Renal cortical epithelial cell (primary cell): ENCODE data around the gene ERBB4. TPM values are rescaled to one million over a fixed set of nuclear protein-coding genes. Genes with fewer than 3 reads are reported as not detected.
A peak's percentile ranks its signal among the peaks of the same experiment; 100 is the strongest.
"Not testable (repeated sequence)": the region's sequence is repeated elsewhere in the genome, so short reads cannot be mapped to it uniquely, and the experiment has no call there.

Source experiments
- DNase-seq: peaks from one replicate; pipeline ENCODE4 v3.0.0-alpha.2; 2011; ENCODE audit warnings: low read depth
- total RNA-seq: library from RNA; depleted of rRNA; stranded (reverse); fragments of >200 nt; gene quantifications from 2 replicates; pipeline ENCODE4 v1.2.3, GENCODE V29; 2014

The ERBB4 gene
- total RNA-seq, 1 donor from 2014 or later, result 40.7 TPM

DNA sequence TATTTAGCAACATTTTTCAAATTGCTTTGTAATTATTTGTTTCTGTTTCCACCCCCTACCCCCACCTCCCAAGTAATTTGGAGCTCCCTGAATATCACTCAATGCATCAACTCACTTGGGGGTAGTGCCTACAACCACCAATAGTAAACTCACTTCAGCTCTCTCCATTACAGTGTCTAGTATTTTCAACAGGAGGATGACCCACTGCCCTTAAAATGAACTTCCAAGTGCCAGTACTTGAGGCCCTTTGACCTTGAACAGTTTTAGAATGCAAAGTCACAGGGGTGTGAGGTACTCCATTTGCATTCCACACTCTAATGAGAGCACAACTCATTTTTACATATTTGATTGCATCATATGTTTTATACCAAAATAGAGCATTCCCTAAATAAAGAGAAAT lies 523.0 kb downstream of the ERBB4 start:
- DNase-seq, result no peak

DNA sequence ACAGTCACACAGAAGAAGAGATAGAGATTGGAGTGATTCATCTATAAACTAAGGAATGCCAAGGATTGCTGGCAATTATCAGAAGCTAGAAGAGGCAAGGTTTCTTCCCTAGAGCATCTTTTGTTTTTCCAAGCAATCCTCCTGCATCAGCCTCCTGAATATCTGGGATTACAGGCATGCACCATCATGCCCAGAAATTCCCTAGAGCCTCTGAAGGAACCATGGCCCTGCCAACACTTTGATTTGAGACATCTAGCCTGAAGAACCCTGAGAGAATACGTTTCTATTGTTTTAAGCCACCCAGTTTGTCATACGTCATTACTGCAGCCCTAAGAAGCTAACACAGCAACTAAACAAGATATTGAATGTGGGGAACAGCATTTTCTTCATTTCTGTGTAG lies 525.0 kb downstream of the ERBB4 start:
- DNase-seq, result no peak

DNA sequence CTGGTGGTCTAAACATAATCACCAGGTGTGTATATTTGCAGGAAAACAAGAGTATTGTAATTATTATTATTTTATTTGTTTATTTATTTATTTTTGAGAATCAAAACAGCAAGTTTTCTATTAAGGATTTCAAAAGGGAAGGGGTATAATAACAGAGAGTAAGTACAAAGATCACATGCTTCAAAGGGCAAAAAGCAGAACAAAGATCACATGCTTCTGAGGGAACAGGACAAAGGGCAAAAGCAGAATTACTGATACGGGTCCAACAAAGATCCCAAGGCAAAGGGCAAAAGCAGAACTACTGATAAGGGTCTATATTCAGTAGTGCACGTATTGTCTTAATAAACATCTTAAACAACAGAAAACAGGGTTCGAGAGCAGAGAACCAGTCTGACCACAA lies 528.3 kb downstream of the ERBB4 start:
- not testable (repeated sequence) for DNase-seq

DNA sequence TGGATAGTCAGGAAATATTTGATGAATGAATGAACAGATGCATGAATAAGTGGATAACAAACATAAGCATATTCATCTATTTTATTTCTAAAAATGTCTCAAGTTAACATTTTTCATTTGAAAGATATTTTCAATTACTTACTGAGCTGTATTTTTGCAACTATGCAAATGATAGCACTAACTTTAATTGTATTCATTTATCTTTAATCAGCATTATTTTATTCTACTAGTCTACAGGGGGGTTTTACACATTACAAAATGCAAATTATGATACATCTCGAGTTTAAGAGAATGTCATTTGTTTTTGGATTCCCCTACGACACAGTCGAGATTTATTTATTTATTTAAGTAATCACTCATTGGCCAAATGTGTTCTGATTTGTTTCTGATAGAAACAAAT lies 530.6 kb downstream of the ERBB4 start:
- DNase-seq, result no peak

DNA sequence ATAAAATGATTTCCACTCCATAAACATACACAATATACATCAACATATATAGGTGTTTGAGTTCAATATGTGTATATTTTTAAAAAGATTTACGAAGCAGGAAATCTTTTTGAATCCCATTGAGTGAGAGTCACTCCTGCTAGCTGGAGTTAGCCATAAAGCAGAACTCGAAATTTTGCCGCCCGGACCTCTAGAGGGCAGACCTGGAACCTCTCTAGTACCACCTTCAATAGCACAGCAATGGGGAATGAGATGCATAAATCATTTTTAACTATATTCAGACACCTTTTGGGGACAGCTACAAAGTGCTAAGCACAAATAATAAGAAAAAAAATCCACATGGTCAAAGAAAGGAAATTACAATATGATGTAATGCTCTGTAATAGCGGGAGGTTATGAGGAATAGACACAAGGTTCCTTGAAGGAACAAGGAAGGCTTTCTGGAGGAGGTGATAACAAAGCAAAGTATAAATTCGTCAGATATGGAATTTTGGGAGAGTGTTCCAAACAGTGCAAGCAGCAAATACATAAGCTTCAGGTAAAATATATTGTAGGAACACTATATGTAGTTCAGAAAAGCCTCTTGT lies 533.4 kb downstream of the ERBB4 start:
- peak; percentile 25 for DNase-seq

DNA sequence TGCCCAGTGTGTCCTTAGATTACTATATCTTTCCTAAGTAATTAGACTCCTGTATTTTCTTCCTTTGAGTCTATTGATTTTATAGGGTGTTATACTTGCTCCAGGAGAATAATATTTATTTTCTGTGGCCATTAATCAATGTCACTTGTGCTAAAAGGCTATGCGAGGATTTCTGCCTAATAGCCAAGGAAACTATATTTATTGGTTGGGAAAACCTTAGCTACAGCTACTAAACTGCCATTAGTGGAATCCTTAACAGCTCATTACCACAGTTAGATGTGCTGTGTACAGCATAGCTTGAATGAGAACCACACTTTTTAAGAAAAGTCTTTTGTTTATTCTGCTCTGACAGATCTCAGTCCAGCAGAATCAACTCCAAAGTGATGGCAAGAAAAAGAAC lies 537.3 kb downstream of the ERBB4 start:
- no peak for DNase-seq

DNA sequence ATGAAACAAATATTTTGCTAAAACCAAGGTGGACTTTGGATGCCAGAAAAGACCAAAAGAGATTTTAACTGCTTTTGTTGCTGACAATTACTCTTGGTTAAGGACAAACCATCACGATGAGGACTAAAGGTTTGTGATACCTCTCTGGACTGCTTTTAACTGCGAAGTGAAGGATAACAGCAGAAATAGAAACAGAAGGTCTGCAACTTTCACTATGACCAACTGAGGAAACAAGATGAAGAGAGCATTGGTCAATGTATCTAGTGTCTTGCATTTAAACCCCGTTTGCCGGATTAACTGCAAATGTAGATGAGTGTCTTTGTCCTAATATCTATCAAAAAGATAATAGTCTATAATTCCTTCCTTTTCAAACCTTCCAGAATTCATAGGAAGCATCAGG lies 541.7 kb downstream of the ERBB4 start:
- DNase-seq, result no peak

DNA sequence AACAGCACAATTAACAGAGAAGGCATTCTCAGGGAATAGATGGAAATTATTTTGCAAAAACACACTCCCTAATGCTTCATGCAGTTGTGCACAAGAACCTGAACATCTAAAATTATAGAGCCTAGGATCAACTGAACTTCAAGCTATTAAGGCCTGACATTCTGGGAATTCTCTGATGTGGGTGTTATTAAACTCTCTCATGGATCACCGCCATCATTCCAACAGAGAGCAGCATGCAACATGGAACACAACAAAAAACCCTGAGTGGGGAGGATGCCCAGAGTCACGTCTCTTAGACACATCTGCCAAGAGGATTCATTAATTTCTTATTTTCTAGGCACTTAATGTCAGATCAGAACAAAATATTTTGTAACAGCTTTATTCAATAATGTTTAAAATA lies 543.8 kb downstream of the ERBB4 start:
- no peak for DNase-seq

DNA sequence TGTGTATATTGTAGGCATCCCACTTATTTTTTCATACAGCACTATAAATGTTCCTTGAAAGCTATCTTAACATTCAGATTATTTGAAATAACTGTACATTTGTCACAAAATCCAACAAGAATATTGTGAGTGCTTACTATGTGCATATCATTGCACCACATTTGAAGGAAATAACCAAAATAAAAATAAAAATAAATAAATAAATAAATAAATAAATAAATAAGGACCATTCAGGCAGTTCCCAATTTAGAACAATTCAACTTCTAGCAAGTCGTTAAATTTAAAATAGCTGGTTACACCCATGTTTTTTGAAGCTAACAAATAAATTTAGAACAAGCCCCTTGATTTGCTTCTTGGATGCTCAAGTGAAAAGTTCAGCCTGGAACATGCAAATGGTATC lies 548.3 kb downstream of the ERBB4 start:
- no peak for DNase-seq

DNA sequence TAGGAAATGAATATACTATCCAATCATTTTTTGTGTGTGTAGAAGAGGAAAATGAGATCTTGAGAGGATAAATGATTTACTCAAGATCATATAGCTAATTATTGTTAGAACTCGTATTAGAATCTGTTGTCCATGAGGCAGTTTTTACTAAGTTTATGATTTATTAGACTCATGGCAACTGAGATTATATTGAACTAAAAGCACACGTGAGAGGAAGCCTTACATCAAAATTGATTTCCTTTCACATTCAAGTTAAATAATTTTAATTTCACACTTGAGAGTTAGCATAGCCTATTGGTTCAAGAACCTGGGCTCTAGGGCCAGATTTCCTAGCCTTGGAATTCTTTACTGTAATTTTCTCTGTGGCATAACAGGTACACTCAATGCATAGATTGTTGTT lies 552.3 kb downstream of the ERBB4 start:
- DNase-seq, result no peak

DNA sequence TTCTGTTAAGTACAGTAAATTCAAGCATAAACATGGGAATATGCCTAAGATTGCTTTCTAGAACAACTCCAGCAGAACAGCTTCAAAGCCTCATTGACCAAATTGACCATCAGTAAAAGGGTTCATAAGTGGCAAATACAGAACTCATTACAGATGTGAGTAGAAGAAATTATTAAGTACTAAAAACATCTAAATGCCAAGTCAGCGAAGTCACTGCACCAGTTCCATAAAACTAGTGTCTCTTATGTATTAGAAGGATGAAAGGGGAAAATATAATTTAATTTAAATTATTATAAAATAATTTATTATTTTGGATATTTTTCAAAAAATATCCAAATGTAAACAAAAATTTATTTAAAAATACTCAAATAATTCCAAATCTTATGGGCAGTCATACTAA lies 553.2 kb downstream of the ERBB4 start:
- DNase-seq, result no peak

DNA sequence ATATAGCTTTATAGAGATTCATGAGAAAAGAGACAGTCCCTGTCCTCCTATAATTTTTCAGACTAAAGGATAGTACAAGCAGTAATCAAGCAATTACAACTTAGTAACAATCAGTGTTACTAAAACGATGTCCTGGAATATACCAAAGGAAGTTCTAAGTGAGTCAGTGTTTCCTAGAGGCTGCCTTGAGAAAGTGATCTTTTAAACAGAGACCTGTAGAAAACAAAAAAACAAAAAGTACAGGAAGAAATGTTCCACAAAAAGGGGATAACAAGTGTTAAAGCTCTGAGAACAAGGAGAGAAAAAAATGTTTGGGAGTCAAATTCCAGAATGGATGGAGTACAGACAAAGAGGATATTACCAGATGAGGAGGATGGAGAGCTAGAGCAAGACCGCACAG lies 556.4 kb downstream of the ERBB4 start:
- no peak for DNase-seq

DNA sequence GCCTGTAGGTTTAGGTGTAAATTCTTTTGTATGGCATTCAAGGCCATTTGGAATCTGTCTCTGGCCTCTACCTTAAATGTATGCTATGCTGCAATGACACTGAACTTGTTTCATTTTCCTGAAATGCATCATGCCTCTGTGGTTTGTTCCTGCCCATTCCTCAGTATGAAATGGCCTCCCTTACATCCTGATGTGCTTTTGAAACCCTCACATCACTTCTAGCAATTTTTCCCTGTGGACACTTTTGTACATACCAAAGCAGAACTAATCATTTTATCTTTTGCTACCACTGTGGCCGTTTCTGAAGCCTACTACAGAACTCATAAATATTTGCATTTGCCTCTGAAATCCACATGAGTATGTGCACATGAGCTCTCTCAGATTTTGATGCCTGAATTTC lies 557.2 kb downstream of the ERBB4 start:
- no peak for DNase-seq

DNA sequence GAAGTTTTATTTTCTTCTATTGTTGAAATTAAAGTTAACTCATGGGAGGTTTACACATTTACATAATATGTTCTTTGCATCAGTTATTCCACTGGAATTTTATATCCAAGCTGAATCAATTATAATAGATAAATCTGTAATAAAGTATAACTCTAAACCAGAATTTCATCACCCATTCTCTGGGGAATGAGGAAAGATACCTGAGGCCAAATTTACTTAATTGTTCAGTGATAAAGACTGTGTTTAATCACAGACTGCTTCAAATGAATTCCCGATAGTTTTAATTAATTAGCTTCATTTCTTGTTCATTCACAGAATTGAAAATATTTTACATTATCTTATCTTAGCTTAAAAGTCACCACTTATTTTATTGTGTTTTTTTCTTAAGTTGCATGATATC lies 562.5 kb downstream of the ERBB4 start:
- no peak for DNase-seq

DNA sequence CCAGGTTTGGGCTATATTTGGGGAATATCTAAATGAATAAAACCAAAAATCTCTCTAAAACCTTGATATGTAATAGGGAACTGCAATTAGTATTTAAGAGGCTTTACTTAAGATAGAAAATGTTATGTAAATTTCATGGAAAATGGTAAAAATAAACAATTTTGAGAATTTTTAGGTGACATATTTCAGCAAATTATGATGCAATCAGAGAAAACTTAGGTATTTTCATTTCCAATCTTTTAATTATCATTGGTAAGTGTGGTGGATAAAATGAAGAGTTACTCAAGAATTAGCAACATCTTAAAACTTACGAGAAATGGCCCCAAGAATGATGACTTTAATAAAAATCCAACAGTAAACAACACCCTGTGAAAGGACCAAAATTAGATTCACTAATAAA lies 571.4 kb downstream of the ERBB4 start:
- no peak for DNase-seq

DNA sequence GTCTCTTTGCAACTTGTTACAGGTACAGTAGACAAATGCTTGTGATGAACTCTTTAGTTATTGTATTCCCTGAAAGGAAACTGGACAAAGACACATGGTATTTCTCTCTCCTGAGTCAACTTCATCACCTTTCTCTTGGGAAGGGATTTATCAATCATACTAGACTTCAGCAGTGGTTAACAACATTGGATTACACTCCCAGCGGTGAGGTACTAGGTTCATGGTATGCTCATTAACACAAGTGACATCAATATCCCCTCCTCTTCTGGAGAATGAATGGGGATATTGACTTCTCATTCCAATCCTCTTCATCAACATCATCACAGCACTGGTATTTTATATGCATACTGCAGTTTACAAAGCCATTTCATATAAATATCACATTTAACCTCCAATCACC lies 574.6 kb downstream of the ERBB4 start:
- DNase-seq, result no peak

DNA sequence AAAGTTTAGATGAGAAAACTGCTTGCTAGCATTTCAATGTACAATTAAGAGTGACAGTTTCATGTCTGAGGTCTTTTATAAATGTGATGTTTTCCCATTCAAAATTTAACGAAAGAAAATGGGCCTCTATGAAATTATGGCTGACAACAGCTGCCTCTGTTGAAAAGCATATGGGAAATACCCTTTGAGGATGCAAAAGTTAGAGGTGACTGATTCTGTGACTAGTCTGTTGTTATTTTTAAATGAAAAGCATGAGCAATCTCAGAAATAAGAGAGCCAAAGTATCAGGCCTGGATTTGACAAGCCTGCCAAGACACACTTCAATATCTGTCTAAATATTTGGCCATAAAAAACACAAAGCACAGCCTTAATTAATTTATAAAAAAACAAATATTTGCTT lies 580.8 kb downstream of the ERBB4 start:
- no peak for DNase-seq

DNA sequence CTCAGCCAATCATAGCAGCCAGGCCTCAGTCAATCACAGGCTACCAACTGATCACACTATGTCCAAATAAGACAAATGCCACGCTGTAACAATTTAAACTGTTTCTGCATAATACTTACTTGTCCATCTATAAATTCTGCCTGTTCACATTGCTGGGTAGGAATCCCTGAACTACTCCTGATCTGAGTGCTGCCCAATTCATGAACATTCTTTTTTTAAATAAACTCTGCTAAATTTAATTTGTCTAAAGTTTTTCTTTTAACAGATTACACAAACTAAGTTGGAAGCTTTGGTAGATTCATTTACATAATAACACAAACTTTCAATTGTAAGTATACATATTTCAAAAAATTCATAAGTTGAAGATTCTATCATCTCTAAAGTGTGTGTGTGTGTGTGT lies 583.0 kb downstream of the ERBB4 start:
- DNase-seq, result no peak

DNA sequence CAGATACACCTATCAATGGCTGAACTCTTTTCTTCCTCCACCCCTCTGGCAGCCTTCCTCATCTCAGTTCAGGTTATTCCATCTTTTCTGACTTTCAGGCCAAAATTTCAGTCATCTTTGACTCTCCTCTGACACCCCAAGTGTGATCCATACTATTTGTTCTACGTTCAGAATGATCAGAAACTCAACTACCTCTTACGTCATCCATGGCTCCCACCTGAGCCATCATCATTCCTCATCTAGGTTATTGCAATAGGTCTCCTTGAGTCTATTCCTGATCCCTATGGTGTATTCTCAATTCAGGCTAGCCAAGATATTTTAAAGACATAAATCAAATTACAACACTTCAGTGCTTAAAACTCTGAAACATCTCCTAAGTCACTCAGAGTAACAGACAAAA lies 589.7 kb downstream of the ERBB4 start:
- DNase-seq, result no peak

DNA sequence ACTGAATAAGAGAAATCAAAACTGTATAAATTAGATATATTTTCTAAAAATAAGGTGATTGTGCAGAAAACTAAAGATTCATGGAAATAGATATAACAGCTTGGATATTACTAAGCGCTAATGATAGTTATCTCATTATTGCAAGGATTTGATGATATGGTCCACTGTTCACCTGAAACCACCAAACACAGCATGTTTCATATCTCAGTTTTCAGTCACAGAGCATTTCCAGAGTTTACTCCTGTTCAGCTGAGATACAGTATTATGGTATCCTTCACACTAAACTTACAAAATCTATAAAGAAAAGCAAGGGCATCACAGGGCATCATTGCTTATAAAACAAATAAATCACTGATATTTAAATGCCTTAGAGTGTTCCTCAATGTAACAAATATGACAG lies 591.6 kb downstream of the ERBB4 start:
- DNase-seq, result no peak

DNA sequence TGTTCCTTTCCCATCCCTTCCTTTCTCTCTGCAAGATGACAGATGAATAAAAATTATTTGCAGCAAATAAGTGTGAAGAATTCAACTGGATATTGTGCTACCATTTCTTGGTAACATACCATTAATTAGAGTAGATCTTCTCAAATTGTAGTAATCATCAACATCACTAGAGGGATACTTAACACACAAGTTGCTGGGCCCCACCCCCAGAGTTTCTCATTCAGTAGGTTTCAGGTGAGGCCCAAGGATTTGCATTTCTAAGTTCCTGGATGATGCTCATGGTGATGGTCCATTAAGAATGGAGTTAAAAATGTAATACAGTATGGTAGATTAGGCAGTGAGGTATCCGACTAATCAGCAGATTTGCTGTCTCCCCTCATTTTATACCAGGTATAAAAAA lies 594.0 kb downstream of the ERBB4 start:
- no peak for DNase-seq

DNA sequence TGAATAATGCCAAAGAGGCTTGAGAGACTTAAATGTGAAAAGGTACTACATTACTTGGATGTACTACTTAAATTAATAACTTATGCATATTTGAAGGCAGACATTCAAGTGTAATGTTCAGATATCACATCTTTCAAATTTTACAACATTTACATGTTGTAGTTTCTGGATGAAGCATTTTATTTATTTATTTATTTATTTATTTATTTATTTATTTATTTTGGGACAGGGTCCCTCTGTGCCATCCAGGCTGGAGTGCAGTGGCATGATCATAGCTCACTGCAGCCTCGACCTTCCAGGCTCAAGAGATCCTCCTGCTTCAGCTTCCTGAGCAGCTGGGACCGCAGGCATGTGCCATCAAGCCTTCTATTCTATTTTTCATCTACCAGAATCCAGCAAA lies 596.4 kb downstream of the ERBB4 start:
- no peak for DNase-seq

DNA sequence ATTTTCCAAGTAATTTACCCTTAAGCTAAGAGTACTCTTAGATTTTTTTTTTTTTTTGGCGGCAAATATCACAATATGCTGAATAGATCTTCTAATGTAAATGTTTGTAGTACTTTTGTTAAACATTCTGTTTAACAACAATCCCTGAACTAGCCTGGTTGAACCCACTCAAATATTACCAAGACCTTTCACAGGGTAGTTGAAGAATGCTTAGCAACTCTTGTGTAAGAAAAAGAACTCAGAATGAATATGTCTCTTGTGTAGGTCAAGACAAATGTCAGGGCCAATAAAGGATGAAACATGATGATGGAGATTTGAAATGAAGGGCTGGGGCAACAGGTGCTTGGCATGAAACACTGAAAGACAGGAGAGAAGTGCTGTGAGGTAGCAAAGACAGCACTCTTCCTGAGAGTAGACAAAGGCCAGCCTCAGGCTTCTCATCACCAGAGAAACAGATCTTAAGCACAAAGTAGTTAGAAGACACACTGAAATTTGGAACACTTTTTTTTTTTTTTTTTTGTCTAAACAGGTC lies 597.3 kb downstream of the ERBB4 start:
- no peak for DNase-seq

DNA sequence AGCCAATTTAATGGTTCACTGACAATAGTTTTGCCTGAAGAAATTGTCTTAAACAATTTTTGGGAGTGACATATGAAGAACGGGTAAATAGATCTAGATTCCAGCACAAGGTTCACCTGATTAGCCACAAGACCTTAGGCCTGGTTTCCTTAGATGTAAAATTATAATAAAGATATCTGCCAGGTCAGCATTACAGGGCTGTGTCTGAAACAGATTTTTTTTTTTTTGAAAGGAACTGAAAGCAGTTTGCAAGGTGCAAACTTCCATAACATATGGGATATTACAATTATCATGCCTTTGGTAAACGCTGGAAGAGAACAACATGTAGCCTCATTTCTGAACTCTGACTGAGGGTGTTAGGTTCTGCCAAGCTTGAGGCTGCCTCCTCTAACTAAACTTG lies 599.4 kb downstream of the ERBB4 start:
- DNase-seq, result no peak

DNA sequence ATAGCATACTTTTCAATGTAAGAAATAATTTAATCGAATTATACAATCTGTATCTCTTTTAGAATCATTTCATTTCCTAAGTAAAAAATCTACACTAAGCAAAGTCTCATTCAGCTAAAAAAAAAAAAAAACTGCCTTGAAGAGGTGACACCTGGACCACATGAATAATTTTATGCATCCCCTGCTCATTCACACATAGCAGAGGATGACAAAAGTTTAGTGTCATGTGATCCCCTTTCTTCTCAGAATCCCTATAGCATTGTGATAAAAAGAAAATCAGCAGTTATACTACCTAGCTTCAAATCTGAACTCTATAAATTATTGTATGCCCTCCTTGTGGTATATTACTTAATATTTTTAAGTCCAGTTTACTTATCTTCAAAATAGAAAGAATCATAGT lies 603.8 kb downstream of the ERBB4 start:
- no peak for DNase-seq
